NCI-H1417 (cell line): Measurements from ENCODE around the gene CKMT2.
A peak's percentile ranks its signal among the peaks of the same experiment; 100 is the strongest.

Experiments used
- DNase-seq, 3 experiments: peaks; one replicate each; lab custom pipeline; 2025; lab: John Stamatoyannopoulos, UW

The CKMT2 gene

GRCh38 chr5:81308836-81309235 is 75.7 kb downstream of the CKMT2 start:
- DNase-seq: no peak

GRCh38 chr5:81310402-81311063 is 77.4 kb downstream of the CKMT2 start:
- DNase-seq: peak in 1 of 3 experiments; percentile 43

GRCh38 chr5:81313278-81313677 is 80.2 kb downstream of the CKMT2 start:
- no peak for DNase-seq

GRCh38 chr5:81313686-81314085 is 80.6 kb downstream of the CKMT2 start:
- no peak for DNase-seq

GRCh38 chr5:81314581-81314980 is 81.5 kb downstream of the CKMT2 start:
- DNase-seq: no peak

GRCh38 chr5:81315336-81315735 is 82.2 kb downstream of the CKMT2 start:
- no peak for DNase-seq

- DNase-seq: no peak
Measured at GRCh38 chr5:81315830-81316229, 82.7 kb downstream of the CKMT2 start.
